HL-60 (cell line): Measurements from ENCODE around the gene CTH.

ENCODE experiments used
- POLR2AphosphoS5 ChIP-seq: IDR thresholded peaks from 2 replicates; pipeline ENCODE4 v1.6.1; 2012; ENCODE audit warnings: low read depth
- TF ChIP-seq, protein P1 (sequence below): IDR thresholded peaks from one replicate; pipeline ENCODE4 v1.5.1; 2011; ENCODE audit warnings: low read length, control low read depth, inconsistent platforms; ENCODE audit not compliant: insufficient read depth
- TF ChIP-seq, protein P2 (sequence below): IDR thresholded peaks from 2 replicates; pipeline ENCODE4 v1.6.1; 2012; ENCODE audit warnings: low read depth; ENCODE audit not compliant: insufficient replicate concordance

DNA sequence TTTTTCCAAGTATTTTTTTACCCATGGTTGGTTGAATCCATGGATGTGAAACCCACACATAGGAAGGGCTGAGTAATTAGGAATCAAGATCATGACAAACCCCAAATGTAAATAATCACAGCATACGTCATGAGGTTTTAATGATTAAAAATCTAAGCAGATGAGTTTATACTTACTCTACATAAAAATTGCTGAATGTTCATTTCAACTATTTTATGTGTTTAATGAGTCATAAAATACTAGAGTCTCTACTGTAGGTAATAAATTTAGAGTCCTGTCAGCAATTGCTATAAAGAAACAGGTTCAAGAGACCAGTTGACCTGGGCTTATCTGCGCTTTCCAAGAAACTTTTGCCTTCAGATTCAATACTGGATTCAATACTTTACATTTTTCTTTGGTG lies 18.2 kb downstream of the CTH start:
- TF ChIP-seq, protein P1, sequence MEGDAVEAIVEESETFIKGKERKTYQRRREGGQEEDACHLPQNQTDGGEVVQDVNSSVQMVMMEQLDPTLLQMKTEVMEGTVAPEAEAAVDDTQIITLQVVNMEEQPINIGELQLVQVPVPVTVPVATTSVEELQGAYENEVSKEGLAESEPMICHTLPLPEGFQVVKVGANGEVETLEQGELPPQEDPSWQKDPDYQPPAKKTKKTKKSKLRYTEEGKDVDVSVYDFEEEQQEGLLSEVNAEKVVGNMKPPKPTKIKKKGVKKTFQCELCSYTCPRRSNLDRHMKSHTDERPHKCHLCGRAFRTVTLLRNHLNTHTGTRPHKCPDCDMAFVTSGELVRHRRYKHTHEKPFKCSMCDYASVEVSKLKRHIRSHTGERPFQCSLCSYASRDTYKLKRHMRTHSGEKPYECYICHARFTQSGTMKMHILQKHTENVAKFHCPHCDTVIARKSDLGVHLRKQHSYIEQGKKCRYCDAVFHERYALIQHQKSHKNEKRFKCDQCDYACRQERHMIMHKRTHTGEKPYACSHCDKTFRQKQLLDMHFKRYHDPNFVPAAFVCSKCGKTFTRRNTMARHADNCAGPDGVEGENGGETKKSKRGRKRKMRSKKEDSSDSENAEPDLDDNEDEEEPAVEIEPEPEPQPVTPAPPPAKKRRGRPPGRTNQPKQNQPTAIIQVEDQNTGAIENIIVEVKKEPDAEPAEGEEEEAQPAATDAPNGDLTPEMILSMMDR = no peak
- TF ChIP-seq POLR2AphosphoS5 = no peak
- TF ChIP-seq, protein P2, sequence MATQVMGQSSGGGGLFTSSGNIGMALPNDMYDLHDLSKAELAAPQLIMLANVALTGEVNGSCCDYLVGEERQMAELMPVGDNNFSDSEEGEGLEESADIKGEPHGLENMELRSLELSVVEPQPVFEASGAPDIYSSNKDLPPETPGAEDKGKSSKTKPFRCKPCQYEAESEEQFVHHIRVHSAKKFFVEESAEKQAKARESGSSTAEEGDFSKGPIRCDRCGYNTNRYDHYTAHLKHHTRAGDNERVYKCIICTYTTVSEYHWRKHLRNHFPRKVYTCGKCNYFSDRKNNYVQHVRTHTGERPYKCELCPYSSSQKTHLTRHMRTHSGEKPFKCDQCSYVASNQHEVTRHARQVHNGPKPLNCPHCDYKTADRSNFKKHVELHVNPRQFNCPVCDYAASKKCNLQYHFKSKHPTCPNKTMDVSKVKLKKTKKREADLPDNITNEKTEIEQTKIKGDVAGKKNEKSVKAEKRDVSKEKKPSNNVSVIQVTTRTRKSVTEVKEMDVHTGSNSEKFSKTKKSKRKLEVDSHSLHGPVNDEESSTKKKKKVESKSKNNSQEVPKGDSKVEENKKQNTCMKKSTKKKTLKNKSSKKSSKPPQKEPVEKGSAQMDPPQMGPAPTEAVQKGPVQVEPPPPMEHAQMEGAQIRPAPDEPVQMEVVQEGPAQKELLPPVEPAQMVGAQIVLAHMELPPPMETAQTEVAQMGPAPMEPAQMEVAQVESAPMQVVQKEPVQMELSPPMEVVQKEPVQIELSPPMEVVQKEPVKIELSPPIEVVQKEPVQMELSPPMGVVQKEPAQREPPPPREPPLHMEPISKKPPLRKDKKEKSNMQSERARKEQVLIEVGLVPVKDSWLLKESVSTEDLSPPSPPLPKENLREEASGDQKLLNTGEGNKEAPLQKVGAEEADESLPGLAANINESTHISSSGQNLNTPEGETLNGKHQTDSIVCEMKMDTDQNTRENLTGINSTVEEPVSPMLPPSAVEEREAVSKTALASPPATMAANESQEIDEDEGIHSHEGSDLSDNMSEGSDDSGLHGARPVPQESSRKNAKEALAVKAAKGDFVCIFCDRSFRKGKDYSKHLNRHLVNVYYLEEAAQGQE = no peak
